ENCODE data around the gene KCP. TPM values are rescaled to one million over a fixed set of nuclear protein-coding genes. Genes with fewer than 3 reads are reported as not detected.

The KCP gene
- total and polyA plus RNA-seq, 8 donors, result 0.08 to 0.95 (median 0.35) TPM

DNA sequence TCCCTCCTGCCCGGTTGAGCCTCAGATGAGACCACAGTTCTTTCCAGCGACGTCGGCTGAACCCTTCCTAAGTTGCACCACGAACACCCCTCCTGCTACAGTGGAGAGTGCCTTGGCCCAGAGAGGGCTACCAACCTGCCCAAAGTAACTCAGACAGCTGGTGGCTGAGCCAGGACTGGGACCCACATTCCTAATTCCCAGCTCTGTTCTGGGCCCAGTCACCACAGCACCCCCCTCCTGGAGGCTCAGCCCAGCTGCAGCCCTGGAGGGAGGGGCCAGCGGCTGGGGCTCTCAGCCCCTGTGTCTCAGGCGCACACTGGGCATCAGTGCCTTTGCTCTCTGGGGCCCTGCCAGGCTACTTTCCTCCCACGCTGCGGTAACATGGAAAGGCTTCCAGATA, 37.3 kb downstream of the KCP start:
- no peak for TF ChIP-seq CTCF (IDR thresholded peaks at IDR 0.05)
- intact Hi-C loops (cut with DNase I), result loop anchor here in 1 of 3 donors (10.0 kb wide), 1 partner anchor 258 kb away; no protein-coding TSS in a partner anchor
- peak in 2 of 6 donors; percentile 10 to 36 for DNase-seq
- FAIRE-seq, result no peak
- Histone ChIP-seq H3K4me3 (no peak overlapping the region), H3K4me1 (peaks cover 0 to 7% (median 5%) of the 10 kb centered on the region in 3 donors), H3K36me3 (no peaks in the 10 kb centered on the region), H3K27ac (no peak overlapping the region), H3K9me3 (no peaks in the 10 kb centered on the region), H3K27me3 (no peaks in the 10 kb centered on the region)
- no peak for ATAC-seq
- WGBS, 2 donors, result 78 to 82% methylated on average over 9 of the region's 9 CpGs

DNA sequence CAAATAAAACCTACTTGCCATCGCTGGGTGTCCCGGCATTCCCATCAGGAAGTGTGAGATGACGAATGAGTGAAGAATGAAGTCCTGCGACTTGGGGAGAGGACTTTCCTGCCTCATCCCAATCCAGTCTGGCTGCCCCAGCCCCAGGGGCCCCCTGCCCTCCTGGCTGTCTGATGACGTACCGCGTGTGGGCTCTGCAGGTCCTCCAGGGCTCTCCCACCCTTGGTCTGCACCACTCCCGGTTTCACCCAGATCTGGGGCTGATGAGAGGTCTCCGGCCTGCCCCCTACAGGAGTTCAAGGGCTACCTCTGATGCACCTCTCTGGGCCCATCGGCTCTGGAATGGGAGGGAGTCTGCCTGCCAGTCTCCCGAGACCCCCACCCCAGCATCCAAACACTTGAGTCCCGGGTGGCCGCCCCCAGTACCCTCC, 38.1 kb downstream of the KCP start:
- peaks cover 0 to 7% (median 5%) of the 10 kb centered on the region in 3 donors for H3K4me1 ChIP-seq
- TF ChIP-seq CTCF (IDR thresholded peaks at IDR 0.05), result no peak
- no peak overlapping the region for H3K27ac ChIP-seq
- no peaks in the 10 kb centered on the region for H3K36me3 ChIP-seq
- ATAC-seq, result no peak
- no peak for FAIRE-seq
- intact Hi-C loops (cut with DNase I), result loop anchor here in 1 of 3 donors (10.0 kb wide), 1 partner anchor 258 kb away; no protein-coding TSS in a partner anchor
- H3K4me3 ChIP-seq, result no peak overlapping the region
- no peaks in the 10 kb centered on the region for H3K9me3 ChIP-seq
- no peaks in the 10 kb centered on the region for H3K27me3 ChIP-seq
- peak in 2 of 6 donors; percentile 16 to 70 for DNase-seq
- 49 to 53% methylated on average over 13 of the region's 13 CpGs for WGBS, 2 donors

DNA sequence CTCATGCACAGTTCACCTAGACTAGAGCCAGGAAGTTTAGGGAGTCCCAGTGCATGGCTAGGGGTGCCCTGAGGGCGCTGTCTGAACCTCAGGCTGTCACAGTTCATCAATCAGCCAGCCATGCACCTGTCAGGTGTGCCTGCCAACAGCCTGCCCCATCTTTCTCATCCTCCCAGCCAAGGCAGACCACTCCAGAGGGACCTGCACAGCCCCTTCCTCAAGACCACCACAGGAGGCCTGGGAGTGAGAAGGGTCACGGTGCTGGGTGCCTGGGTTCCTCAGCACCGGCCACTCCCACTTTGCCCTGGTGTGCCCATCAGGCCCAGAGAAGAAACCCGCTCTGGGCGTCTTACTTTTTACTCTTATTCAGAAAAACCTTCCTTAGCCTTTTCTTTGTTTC, 39.5 kb downstream of the KCP start:
- Histone ChIP-seq H3K27me3 (no peaks in the 10 kb centered on the region), H3K9me3 (no peaks in the 10 kb centered on the region), H3K4me1 (peaks cover 0 to 7% (median 5%) of the 10 kb centered on the region in 3 donors), H3K36me3 (no peaks in the 10 kb centered on the region), H3K27ac (no peak overlapping the region), H3K4me3 (no peak overlapping the region)
- FAIRE-seq (no peak), ATAC-seq (no peak), DNase-seq (peak in 1 of 6 donors; percentile 5)
- 95 to 96% methylated on average over 5 of the region's 5 CpGs for WGBS, 2 donors
- TF ChIP-seq CTCF (IDR thresholded peaks at IDR 0.05), result no peak
- intact Hi-C loops (cut with DNase I), result loop anchor here in 1 of 3 donors (10.0 kb wide), 1 partner anchor 256 kb away; no protein-coding TSS in a partner anchor

- Histone ChIP-seq H3K27me3 (no peaks in the 10 kb centered on the region), H3K4me1 (peaks cover 0 to 7% (median 5%) of the 10 kb centered on the region in 3 donors), H3K27ac (no peak overlapping the region), H3K36me3 (no peaks in the 10 kb centered on the region), H3K9me3 (no peaks in the 10 kb centered on the region), H3K4me3 (peak overlapping the region; percentile 33 to 80 (median 68))
- intact Hi-C loops (cut with DNase I), result loop anchor here in 1 of 3 donors (10.0 kb wide), 1 partner anchor 255 kb away; no protein-coding TSS in a partner anchor
- ATAC-seq (peak in 3 of 4 donors; percentile 1 to 19 (median 13)), FAIRE-seq (no peak), DNase-seq (peak in 1 of 6 donors; percentile 64)
- no peak for TF ChIP-seq CTCF (IDR thresholded peaks at IDR 0.05)
- WGBS, 2 donors, result 10 to 17% methylated on average over 12 to 30 of the region's 30 CpGs
Measured at GRCh38 chr7:128869944-128870285, 40.6 kb downstream of the KCP start.

All from pancreas (tissue), 10 donors.